Ureter (tissue), 1 donor: Measurements from ENCODE around the gene NEURL3. TPM values are rescaled to one million over a fixed set of nuclear protein-coding genes. Genes with fewer than 3 reads are reported as not detected.
"Not testable (repeated sequence)": the region's sequence is repeated elsewhere in the genome, so short reads cannot be mapped to it uniquely, and the experiment has no call there.

Experiments used
- DNase-seq: peaks from one replicate; pipeline ENCODE4 v3.0.0-alpha.2; 2020; ENCODE audit warnings: low spot score
- total RNA-seq: library from RNA; stranded (reverse); gene quantifications from one replicate; pipeline ENCODE4 v1.2.4, GENCODE V29; 2023
- donor health status: DM: yes; HTN: yes; CAD: no.

Gene NEURL3, protein sequence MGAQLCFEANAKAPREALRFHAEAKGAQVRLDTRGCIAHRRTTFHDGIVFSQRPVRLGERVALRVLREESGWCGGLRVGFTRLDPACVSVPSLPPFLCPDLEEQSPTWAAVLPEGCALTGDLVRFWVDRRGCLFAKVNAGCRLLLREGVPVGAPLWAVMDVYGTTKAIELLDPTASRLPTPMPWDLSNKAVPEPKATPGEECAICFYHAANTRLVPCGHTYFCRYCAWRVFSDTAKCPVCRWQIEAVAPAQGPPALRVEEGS
- total RNA-seq = 0.70 TPM

DNA sequence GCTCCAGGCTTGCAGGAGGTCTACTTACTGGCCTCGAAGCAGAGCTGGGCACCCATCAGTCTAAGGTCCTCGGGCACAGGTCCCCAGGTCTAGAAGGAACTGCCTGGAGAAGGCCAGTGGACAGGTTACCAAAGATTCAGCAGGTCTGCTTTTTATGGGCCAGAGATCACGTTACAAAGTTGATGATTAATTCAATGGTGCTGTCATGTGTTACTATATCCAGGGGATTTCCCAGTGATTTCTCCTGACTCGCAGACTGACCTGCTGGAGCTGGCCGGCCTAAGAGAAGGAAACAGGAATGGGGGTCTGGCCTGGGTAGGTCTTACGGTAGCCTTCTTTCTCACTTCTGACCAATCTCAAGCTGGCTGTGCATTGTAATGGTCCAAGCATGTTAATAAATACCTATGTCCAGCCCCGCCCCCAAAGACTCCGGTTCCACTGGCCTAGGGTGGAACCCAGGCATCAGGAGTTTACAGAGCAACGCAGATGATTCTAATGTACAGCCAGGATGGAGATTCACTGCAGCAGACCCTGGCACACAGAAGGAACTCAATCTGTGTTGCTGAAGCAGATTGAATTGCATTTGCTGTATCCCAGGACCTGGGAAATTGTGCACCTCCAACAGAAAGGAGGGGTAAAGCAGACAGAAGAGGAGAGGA is at the start of gene NEURL3:
NEURL3 (minus strand) TSS at position 127 of the 659 bp plus-strand sequence; CDS start at position 56, 71 bp downstream.
- DNase-seq = peak; percentile 45

DNA sequence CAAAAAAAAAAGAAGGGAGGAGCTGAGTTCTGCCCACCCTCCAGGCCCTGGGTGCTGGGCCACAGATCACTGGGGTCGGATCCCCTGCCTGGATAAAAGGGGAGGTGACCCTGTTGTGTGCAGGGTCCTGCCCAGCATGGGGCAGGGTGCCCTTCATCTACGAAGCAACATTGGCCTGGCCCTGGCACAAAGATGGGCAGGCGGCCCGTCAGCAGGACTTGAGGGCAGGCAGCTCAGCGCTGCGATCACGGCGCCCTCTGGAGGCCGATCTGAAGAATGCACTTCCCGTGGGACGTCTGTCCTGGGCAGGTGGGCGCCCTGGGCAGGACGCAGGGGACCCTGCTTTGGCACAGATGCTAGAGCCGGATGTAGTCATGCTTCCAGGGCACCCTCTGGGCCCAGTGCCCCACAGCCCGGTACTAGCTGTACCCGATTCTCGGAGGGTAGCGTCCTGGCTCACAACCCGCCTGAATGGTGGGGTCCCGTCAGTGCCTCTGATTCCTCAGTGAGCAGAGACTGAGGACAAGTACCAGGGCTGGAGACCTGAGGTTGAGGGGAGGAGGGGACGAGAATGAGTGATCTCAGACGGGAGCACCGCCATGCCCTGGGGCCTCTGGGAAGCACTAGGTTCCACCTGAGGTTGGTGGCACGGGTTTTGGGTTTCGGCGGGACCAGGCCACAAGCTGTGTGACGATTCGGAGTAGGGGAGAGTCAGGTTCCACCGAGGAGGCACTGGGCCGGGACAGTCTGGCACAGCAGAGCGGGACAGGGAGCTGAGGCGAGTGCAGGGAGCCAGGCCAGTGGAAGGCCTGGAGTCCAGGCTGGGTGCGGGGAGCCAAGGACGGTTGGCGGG is 49.4 kb upstream of the NEURL3 start:
- no peak for DNase-seq

DNA sequence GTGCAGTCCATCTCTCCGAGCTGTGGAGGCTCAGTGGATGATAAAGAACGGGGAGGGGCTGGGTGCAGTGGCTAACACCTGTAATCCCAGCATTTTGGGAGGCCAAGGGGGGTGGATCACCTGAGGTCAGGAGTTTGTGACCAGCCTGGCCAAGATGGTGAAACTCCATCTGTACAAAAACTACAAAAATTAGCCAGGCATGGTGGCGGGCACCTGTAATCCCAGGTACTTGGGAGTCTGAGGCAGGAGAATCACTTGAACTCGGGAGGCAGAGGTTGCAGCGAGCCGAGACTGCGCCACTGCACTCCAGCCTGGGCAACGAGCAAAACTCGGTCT is 48.8 kb upstream of the NEURL3 start:
- DNase-seq = not testable (repeated sequence)

DNA sequence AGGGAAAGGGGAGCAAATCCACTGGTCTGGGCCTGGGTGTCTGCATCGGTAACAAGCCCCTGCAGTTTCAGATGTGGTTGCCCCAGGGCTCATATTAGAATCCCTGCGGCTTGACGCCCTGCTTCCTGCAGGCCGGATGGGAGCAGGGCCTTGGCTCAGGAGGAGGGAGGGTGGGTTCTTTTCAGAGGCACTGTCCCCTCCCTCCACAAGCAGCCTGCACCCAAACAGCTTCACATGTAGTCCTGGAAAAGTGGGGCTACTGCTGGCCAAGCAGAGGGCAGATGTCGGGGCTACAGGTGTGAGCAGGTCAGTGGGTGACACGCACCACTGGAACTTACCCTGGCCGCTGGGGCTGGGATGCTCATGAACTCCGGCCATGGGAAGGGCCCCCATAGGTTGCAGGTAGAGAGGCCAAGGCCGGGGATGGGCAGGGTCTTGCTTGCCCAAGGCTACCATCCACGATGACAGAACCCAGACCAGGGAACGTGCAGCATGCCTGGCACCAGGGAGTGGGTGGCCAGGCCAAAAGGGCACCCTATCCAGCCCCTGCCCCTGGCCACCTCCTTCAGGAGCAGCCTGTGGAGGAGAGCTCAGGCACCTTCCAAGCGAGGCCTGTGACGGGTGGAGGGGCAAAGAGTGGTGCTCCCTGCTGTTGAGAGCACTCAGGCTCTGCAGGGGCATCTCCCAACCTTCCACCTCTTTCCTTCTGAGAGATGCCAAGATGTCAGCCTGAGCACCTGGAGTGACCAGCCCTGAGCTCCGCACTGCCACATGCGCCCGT is 48.2 kb upstream of the NEURL3 start:
- no peak for DNase-seq

DNA sequence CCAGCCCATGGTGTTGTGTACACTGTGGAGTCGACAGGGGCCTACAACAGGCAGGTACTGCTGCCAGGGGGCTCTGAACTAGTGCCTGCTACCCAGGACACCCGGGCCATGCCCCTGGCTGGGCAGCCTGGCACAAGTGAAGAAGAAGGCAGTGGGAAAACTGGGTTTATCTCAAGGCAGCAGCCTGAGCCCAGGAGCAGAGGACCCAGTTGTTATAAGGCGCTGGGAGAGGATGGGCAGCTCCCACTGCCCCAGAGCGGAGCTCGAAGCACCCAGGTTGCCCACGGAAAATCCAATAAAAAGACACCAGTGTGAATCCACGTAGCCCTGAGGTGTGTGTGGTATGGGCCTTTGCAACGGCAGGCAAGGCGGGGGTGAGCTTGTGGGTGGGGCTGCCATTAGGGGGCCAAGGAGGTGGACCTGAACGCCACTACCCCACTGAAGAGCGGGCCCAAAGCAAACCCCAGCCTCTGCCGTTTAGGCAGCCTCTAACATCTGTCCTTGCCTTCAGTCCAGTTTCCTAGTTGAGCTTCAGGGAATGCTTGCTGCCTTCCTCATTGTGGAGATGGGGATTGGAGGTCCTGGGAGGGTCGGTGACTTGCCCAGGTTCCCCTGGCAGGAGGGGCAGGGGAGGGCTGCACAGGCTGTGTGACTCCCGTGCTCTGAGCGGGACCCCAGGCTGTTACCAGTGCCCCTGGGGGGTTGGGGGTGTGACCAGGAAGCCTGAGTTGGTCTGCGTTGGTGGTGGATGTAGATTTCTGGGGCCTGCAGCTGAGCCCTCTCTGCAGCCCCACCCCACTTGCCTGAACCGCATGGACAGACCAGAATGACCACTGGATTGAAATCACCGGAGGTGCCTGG is 47.4 kb upstream of the NEURL3 start:
- DNase-seq = no peak

DNA sequence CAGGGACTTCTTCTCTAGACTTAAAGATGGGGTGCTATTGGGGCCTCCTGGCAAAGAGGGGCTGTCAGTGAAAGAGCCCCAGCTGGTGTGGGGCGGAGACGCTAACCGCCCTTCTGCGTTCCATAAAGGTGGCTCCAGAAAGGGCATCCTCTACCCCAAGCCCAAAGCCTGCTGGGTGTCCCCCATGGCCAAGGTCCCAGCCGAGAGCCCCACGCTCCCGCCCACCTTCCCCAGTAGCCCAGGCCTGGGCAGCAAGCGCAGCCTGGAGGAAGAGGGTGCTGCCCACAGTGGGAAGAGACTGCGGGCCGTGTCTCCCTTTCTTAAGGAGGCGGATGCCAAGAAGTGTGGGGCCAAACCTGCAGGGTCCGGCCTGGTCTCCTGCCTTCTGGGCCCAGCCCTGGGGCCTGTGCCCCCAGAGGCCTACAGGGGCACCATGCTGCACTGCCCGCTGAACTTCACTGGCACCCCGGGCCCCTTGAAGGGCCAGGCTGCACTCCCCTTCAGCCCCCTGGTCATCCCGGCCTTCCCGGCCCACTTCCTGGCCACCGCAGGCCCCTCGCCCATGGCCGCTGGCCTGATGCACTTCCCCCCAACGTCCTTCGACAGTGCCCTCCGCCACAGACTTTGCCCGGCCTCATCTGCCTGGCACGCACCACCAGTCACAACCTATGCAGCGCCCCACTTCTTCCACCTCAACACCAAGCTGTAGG is 46.6 kb upstream of the NEURL3 start:
- DNase-seq = no peak

DNA sequence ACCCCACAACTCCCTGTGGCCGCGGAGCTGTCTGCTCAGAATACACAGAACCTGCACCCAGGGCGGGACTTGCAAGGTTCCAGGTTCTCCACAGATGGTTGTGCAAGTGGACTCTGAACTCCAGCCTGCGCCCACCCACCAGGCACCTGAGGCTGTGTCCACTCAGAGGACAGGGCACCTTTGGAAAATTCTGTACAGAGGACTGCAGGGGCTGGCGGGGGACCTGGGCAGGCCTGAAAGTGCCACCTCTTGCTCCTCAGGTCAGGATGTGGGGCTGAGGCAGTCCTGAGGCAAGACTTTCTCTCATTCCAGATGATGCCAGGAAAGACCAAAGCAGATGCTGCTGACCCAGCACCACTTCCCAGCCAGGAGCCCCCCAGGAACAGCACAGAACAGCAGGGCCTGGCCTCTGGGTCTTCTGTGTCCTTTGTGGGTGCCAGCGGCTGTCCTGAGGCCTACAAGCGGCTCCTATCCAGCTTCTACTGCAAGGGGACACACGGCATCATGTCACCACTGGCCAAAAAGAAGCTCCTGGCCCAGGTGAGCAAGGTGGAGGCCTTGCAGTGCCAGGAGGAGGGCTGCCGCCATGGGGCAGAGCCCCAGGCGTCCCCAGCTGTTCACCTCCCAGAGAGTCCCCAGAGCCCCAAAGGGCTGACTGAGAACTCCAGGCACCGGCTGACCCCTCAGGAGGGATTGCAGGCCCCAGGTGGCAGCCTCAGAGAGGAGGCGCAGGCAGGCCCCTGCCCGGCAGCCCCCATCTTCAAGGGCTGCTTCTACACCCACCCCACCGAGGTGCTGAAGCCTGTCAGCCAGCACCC is 45.8 kb upstream of the NEURL3 start:
- no peak for DNase-seq

DNA sequence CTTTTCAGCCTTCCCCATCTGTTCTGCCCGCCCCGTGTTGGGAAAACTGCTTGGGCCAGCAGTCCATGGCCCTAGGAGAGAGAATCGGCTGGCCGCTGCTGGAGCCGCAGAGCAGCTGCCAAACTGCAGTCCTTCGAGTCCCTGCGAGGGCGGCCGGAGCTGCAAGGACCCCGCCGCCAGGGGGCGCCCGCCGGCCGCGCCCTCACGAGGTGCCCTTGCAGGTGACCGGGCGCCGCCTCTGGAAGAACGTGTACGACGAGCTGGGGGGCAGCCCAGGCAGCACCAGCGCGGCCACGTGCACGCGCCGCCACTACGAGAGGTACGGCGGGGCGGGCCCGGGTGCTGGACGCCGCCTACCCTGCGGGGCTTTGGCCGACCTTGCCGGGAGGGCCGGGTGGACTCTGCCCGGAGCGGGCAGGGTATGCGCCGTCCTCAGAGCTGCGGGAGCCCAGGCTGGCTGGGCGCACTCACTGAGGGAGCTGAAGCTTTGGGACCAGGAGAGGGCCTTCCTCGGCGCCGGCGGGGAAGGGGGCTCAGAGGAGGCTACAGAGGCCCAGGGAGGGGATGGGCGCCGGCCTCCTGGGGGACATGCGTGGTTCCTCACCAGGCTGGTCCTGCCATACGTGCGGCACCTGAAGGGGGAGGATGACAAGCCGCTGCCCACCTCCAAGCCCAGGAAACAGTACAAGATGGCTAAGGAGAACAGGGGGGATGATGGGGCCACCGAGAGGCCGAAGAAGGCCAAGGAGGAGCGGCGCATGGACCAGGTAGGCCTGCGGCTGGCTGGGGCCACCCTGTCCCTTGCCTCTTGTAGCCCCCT is 45.0 kb upstream of the NEURL3 start:
- DNase-seq = no peak

DNA sequence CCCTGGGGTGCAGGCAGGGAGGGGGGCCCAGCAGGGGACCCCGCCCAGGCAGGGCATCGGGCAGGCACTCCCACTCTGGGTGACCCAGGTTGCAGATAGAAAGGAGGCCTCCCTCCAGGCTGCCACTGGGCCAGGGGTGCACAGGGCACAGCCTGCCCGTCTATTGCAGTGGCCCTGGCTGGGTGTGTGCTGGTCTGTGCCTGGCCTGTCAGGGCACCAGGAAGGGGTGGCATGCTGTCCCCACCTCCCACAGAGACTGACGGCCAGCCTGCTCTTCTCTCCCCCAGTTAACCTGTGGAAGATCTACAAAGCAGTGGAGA is 44.3 kb upstream of the NEURL3 start:
- no peak for DNase-seq

DNA sequence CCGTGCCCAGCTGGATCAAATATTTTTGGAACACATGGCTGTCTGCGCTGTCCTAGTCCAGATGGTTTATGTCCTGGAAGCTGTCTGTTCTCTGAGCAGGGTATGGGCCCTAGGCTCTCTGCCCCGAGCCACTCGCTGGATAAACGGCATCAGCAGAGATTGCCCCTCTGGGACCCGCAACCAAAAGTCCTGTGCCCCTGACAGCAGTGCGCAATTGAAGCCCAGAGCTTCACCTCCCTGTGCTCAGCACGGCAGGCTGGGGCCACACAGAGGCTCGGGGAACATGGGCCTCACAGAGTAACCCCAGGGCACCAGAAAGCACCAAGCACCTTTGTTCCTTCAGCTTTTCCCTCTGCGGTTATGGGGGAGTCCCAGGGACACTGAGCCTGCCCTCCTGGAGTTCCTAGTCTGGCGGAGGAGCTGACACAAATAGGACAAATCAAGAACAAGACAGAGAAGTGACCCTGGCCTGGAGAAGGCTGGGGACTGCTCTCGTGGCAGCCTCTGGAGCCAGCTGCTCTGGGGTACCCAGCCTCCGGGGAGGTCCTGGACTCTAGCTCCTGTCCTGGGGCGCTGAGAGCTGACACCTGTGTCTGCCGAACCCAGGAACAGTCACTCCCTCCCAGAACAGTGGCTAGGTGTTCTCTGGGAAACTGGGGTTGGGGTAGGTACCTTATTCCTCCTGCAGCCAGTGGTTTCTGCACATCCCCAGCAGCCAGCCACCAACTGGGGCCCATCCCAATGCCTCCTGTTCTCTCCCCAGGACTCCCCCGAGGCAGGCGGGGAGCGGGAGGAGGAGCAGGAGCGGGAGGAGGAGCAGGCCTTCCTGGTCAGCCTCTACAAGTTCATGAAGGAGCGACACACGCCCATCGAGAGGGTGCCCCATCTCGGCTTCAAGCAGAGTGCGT is 43.7 kb upstream of the NEURL3 start:
- DNase-seq = no peak

DNA sequence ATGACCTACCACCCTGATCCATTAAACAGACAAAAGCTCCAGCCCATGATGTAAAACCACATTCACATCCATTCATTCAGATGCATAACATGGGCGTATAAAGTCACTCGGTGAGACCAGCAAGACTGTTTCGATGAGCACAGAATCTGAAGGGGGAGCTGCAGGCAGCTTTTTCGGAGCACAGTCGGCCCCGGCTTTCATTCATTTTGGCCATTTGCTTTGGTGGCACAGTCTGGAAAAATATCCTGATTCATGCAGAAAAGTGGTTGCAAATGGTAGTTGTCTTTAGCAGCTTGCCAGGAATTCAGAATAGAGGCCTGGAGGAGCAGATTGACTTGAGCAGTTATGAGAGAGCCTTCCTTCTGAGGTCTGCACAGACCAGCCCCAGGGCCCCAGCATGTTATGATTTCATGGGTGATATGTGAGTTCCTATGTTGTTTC is 42.6 kb upstream of the NEURL3 start:
- DNase-seq = no peak

DNA sequence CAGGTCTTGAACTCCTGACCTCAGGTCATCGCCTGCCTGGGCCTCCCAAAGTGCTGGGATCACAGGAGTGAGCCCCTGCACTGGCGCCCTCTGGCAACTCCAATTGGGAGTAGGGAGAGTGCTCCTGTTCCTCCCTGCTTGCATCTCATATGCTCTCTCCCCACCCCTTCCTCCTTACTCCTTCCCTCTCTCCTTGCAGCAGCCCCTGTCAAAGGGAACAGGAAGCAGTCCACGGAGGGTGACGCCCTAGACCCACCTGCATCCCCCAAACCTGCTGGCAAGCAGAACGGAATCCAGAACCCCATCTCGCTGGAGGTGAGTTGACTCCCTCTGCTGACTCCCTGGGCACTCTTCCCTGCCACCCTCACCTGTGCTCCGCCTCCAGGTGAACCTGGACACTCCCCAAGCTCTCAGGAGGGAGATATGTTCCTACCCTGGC is 42.1 kb upstream of the NEURL3 start:
- no peak for DNase-seq

DNA sequence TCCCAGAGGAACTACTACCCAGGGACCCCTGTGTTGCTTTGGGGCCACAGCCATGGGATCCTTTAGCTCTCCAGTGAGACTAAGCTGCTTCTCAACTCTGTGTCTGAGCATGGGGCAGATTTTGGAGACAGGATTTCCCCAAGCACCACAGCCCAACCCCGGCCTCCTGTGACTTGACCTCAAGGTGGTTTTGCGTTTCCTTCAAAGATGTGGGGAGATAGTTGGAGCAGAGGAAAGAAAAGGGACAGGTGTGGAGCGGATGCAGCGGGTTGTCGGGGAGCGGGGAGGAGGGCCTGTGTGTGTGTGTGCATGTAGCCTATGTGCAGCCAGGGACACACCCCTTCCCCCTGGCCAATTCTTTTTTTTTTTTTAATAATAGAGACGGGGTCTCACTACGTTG is 41.6 kb upstream of the NEURL3 start:
- no peak for DNase-seq

DNA sequence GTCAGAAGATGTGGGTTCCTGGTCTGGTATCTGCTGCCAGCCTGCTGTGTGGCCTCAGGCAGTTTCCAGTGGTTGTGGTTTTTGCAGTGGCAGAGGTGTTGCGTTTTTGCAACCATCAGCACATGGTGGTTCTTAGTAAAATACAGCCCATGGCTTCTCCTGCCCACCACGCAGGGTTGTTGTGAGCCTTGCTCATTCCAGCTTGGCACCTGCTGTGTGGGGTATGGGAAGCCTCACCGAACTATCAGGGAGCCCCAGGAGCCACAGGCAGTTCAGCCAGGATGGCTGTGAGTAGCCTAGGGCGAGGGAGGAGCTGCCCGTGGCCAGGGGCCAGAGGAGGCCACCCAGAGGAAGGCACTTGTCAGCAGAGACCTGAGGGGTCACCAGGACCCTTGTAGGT is 41.2 kb upstream of the NEURL3 start:
- no peak for DNase-seq

DNA sequence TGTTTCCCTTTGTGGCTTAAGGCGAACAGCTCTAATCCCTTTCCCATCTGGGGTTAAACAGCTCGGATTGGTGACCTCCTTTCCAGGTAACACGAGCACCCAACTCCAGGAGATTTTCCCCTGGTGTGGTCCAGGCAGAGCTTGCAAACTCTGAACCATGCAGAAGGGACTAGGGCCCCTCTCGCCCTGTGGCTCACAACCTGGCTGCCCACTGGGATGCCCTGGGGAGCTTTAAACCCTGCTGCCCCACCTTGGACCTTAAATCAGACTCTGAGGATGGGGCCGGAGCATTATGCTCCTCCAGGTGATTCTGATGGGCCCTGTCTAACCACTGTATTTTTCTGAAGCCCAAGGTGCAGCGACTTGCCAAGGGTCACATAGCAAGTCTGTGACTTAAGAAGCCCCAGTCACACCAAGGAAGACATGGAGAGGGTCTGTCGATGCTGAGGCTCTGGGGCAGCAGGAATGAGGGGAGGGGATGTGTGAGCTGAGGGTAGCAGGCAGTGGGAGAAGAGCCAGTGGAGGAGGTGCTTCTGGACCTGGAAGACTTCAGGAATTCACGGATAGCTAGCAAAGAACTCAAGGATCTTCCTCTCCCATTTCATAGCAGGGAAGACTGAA is 37.3 kb upstream of the NEURL3 start:
- no peak for DNase-seq

DNA sequence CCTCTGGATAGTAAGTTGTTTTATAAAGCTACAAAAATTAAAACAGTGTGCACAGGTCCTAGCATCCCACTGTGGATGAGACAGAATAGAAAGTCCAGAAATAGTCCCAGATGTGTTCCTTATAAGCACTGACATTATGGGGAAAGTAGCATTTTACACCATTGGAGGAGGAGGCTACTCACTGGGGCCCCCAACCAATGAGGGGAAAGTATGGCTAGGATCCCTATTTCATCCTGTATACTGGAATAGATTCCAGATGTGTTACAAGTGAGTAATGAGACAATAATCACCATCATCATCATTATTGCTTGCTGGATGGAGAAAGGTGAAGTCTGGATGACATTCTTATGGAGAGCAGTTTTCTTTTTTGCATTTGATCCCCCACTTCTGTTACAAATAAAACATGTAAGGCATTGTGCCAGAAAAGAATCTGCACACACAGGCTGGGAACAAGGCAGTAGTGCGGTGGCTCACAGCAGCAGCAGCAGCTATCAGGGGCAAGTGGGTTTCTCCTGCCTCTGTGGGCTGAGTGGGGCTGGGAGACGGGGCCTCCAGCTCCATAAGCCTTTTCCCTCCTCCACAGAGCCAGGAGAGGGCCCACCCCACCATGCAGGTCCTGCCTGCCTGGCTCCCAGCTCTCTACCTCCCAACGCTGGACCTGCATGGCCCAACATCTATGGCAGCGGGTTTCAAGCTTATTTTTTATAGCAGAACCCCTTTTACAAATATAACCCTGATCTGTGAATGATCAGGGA is 36.4 kb upstream of the NEURL3 start:
- DNase-seq = no peak
